ENCODE measurements around the gene SLC6A8.
"Not testable (repeated sequence)": the region's sequence is repeated elsewhere in the genome, so short reads cannot be mapped to it uniquely, and the experiment has no call there.

Gene SLC6A8

GRCh38 chrX:153731845-153732215 is 44.1 kb downstream of the SLC6A8 start:
- DNase-seq (ENCODE audit: low spot score) = no peak

GRCh38 chrX:153732401-153732800 is 44.7 kb downstream of the SLC6A8 start:
- DNase-seq (ENCODE audit: low spot score) = no peak

GRCh38 chrX:153733651-153734240 is 46.0 kb downstream of the SLC6A8 start:
- no peak for DNase-seq (ENCODE audit: low spot score)

- no peak for DNase-seq (ENCODE audit: low spot score)
Observed at GRCh38 chrX:153734871-153735270, 47.1 kb downstream of the SLC6A8 start.

- no peak for DNase-seq (ENCODE audit: low spot score)
Observed at GRCh38 chrX:153735274-153735673, 47.5 kb downstream of the SLC6A8 start.

- DNase-seq (ENCODE audit: low spot score) = no peak
Observed at GRCh38 chrX:153736071-153736820, 48.5 kb downstream of the SLC6A8 start.

GRCh38 chrX:153736871-153737441 is 49.2 kb downstream of the SLC6A8 start:
- no peak for DNase-seq (ENCODE audit: low spot score)

GRCh38 chrX:153738056-153738605 is 50.4 kb downstream of the SLC6A8 start:
- no peak for DNase-seq (ENCODE audit: low spot score)

GRCh38 chrX:153739754-153740486 is 52.2 kb downstream of the SLC6A8 start:
- no peak for DNase-seq (ENCODE audit: low spot score)

- DNase-seq (ENCODE audit: low spot score) = no peak
Observed at GRCh38 chrX:153740631-153741222, 53.0 kb downstream of the SLC6A8 start.

GRCh38 chrX:153741446-153741845 is 53.7 kb downstream of the SLC6A8 start:
- no peak for DNase-seq (ENCODE audit: low spot score)

GRCh38 chrX:153742111-153742510 is 54.4 kb downstream of the SLC6A8 start:
- DNase-seq (ENCODE audit: low spot score) = not testable (repeated sequence)

GRCh38 chrX:153742796-153743467 is 55.2 kb downstream of the SLC6A8 start:
- not testable (repeated sequence) for DNase-seq (ENCODE audit: low spot score)

GRCh38 chrX:153743468-153744209 is 55.9 kb downstream of the SLC6A8 start:
- DNase-seq (ENCODE audit: low spot score) = peak; percentile 58

GRCh38 chrX:153744210-153745066 is 56.7 kb downstream of the SLC6A8 start:
- DNase-seq (ENCODE audit: low spot score) = peak; percentile 73

GRCh38 chrX:153745067-153745433 is 57.3 kb downstream of the SLC6A8 start:
- DNase-seq (ENCODE audit: low spot score) = not testable (repeated sequence)

All from ecto neural progenitor cell (in vitro differentiated cells).